NCI-H526 treated with DMSO at 0.1 percent for 48 hours (cell line): ENCODE results near the gene NACC1.
A peak's percentile ranks its signal among the peaks of the same experiment; 100 is the strongest.

ENCODE experiments used
- DNase-seq: peaks from one replicate; lab custom pipeline; 2025; lab: John Stamatoyannopoulos, UW

Gene NACC1

DNA sequence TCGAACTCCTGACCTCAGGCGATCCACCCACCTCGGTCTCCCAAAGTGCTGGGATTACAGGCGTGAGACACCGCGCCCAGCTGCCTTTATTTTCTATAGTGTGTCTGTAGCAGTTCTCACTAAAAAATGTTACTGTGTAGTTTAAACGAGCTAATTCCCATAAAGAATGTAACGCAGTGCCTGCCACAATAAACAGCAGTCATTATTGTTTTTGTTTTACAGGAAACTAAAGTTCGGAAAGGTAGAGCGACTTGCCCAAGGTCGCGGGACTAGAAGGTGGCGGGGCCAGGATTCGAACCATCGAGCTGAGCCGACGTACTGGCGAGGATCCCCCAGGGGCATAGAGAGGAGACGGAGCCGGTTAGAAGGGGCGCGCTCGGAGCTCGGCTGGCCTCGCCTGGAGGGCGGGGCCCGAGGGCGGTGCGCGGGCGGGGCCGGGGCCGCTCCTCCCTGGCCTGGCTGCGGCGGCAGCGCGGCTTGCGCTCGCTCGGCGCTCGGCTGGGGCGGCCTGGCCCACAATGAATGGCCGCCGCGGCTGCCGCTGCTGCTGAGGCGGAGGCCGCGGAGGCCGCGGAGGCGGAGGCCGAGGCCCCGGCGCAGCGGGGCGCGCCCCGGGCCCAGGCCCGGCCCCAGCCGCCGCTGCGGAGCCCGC lies at the start of gene NACC1:
TSS of gene NACC1 (plus strand) at position 493 of the 652 bp plus-strand sequence. CDS start 16,944 bp downstream, outside the sequence.
- peak; percentile 54 for DNase-seq

DNA sequence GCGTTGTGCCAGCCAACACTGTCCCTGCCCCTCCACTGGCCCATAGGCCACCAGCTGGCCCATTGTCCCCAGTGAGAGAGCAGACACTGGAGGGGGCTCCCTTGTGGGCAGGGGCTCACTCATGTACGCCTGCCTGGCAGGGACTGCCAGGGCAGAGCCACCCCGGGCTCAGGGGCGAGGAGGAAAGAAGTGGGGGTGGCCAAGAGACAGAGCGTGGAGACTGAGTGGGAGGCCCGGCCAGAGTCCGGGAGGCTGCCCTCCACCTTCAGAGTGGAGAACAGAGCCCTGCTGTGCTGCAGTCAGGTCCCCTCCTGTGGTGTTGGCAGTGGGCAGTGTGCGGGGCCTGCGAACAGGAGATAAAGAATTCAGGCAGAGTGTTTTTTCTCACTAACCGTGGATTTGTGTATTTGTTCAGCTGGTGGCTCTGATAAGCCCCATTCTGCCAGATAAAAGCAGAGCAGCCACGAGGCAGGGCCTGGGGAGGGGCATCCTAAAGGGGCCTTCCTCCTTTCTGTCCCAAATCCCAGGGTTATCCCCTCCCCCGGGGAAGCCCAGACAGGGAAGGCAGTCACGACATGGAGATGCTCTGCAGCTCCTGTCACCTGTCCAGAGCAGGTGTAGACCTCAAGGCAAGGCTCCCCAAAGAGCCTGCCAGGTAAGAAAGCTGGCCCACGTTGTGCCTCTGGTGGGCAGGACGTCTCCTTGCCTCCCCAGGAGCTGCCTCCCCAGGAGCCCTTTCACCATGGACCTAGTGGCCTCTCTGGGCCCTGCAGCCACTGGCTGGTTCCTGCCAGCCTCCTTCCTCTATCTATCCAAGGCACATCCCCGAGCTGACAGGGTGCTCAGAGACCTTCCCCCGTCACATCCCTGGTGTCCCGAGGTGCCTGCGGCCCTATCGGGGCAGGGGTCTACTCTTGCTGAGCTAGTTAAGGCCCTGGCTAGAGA lies 48.4 kb upstream of the NACC1 start:
- no peak for DNase-seq

DNA sequence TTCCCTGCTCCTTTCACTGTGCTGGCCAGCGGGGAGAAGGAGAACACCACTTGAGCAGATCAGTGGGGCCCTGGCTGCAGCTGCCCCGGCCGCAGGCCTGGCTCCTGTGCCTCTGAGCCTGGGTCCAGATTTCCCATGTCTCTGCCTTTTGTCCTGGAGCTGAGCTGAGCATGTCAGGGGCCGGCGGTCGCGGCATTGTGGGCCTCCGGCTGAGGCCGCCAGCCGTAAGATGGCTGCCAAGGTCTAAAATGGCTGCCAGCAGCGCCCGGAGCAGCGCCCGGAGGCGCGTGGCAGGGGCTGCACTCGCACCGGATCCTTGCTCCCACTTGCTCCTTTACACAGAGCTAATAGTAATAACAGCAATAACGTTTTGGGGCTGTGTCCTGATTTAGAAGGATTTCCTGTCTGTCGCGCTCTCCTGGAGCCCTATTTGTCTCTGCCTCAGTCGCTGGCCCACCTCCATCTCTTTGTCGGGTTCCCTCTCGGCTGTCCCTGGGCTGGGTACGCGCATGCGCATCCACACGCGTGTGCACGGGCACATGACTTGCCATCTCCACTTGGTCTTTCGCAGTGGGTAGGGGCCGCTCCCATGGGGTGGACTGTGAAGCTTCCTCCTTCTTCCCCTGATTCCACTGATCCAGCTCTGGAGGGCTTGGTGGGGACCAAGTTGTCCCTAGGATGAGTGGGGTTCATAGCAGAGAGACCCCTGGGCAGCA lies 47.5 kb upstream of the NACC1 start:
- no peak for DNase-seq

DNA sequence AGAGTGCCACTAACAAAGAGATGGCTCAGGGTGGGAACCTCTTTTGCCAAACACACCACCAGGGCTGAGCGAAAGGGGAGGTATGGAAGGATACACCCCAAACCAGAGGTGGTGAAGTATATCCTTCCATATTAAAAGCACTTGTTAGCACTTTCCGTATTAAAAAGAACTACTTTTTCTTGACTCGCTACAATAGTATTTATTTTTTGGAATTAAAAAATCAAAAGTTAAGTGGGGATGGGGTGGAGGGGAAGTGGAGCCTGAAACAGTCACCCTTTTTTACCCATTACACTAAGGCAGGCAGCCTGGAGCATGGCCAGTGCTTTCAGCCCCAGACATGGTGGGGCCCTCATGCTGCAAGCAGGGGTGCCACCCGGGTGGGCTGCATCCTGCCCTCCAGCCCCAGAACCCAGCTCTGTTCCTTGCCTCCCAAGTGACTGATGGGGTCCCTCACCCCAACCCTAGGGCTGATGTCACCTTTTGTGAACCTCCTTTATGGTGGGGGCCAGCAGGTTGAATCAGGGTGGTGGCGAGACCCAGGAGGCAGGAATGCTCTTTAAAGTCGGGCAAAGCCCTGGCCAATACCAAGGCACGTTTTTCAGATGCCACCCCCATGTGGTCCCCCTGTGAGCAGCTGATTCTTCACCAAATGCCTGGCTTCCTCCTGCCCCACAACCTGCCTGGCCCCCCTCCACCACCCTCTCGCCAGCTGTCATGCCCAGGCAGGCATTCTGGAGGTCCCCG lies 46.4 kb upstream of the NACC1 start:
- no peak for DNase-seq

DNA sequence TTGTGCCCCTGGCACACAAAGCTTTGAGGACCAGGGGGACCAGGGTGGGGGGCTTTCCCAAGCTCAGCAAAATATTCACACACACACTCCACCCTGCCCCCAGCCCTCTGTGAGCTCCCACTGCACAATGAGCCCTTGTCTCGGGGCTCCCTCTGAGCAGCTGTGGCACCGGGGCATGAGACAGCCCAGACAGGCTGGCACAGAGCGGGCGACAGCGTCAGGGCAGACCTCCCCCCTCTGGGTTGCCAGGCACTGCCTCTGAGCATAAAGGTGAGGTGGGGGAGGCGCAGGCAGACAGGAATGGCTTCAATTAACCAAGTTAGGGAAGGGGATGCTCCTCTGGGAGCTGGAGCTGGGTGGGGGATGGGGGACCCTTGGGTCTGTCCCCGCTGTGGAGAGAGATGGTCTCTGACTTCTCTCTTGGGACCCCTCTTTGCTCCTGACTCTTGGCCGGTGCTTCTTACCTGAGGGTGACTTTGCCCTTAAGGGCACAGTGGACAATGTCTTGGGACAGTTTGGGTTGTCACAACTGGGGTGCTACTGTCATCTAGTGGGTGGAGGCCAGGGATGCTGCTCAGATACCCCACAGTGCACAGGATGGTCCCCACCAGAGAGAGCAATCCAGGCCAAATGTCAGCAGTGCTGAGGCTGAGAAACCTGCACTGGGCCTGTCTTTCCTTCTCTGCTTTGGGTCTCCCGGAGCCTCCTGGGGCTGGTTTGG lies 45.7 kb upstream of the NACC1 start:
- no peak for DNase-seq

DNA sequence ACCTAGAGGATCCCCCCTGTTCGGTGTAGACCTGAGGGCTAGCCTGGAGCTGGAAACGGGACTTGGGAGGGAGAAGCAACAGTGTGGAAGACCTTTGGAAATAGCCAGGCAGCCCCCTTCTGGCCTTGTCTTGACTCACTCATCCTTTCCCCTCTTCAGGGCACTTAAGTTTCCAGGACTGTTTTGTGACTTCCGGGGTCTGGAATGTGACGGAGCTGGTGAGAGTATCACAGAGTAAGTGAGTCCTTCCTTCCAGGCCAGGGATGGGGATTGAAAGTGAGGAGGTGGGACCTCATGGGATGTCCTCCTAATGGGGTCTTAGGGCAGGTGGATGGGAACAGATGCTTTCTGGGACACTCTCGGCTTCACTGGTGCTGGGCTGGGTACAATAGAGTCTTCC lies 44.8 kb upstream of the NACC1 start:
- DNase-seq: no peak

DNA sequence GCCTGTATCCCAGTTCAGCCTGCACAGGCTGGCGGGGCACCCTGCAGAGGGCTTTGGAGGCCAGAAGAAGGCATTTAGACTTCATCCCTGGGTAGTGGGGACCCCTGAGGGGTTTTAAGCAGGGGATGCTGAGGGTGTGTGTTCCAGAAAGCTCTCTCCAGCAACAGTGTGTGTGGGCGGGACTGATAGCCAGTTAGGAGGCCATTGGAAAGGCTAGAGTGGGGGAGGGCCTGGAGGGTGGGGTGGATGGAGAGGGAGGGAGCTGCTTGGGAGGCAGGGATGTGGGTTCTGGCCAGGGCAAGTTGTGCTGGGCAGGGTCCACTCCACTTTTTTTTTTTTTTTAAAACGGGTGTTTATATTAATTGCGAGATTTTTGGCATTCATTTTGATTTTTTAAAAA lies 43.7 kb upstream of the NACC1 start:
- no peak for DNase-seq

DNA sequence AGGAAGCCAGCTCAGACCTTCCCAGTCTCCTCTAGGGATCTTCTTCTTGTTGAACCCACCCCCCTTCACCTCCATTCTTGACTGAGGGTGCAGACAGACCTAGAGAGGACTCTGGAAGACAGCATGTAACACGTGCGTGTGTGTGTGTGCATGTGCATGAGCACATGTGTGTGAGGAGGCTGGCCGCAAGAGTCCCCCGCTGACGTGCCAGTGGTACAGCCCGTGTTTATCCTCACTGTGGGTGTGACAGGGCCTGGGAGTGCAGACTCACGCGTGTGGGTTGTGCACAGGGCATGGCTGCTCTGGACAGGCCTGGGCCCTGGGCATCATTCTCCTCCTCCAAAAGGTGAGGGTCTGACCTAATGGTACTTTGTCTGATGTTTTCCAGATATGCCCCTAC lies 41.7 kb upstream of the NACC1 start:
- DNase-seq: no peak

DNA sequence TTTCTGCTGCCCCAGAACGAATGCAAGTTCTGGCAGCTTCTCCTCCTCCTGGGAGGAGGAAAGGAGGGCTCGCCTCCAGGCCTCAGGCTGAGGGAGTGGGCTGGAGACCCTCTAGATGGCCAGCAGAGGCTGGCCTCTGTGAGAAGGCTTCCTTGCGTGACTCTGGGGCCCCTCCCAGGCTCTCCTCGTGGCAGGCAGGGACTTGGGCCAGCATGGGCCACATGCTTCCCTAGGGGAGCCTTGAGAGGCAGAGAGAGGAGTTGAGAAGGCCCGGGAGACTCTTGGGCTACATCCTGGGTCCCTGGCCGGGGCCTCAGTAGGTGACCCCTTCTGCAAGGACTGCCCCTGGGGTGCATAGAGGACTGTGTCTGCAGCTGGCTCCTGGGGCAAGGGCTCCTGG lies 41.3 kb upstream of the NACC1 start:
- DNase-seq: no peak

DNA sequence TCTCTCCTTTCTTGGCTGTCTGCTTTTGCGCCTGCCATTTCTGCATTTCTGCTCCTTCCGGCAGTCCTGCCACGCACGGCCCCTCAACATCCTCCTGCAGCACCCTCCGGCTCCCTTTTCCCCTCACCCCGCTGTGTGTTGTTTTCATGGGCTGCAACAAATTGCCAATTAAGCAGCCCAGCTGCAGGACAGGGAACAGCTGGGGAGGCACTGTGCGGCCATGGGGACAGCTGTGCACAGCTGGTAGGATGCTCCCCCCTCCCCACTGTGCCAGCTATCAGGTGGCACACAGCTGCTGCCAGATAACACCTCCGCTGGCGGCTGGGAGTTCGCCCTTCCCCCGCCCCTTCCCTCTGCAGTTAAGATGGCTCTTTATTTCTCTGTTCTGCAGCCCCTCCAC lies 40.8 kb upstream of the NACC1 start:
- DNase-seq: no peak

DNA sequence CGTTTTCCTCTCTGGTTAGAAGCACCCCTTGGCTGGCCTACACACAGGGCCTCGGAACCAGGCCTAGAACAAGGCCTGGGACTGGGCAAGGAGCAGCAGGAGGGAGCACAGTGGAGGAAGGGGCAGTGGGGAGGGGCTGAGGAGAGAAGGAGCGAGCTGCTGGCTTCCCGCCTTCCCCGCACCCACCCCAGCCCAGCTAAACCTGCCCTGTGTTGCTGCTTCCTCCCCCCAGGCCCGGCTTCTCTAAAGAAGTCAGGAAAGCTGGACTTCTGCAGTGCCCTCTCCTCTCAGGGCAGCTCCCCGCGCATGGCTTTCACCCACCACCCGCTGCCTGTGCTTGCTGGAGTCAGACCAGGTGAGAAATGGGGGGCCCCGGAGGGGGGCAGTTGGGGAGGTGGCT lies 39.7 kb upstream of the NACC1 start:
- no peak for DNase-seq

DNA sequence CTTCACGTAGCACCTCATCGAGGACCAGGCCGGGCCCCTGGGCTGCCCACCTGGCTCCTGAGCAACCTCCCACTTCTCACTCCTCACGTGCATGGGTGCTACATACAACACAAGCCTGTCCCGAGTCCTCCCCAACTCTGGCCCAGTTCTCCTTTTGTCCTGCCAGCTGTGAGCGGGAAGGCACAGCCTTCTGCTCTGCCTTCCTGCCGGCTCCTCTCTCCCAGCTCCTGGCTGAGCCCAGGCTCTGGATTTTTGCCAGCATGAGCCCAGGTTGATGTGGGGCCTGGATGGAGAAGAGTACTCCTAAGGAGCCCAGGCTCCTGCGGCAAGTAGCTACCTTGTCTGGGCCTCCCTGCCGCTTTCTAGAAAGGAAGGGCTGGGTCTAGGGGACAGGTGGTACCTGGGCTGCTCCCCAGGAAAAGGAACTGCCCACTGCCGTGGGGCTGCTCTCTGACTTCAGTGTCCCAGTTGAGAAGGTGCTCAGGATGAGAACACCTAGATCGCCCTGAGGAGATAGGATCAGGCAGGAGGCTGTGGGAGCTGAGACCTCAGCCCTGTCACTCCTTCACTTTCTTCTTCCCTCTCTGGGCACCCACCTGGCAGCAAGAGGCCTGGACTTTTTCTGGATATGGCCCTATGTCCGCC lies 39.0 kb upstream of the NACC1 start:
- DNase-seq: no peak

DNA sequence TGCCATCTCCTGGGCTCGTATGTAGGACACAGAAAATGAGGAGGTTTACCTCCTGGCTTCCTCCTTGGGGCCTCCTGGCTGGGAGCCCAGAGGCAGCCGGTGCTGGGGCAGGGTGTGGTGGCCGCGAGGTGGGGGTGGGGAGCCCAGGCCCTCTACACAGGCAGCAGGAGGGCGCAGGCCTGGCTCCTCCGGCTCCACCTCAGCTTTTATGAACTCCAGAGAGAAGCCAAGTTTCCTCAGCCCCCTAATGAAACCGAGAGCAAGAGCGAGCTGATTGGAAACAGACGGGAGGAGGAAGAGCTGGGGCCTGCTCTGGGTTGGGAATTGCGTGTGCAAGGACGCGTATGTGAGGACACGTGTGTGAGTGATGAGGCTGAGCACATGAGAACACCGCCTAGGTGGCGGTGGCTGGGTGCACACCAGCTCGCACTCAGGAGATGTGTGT lies 38.5 kb upstream of the NACC1 start:
- DNase-seq: no peak

DNA sequence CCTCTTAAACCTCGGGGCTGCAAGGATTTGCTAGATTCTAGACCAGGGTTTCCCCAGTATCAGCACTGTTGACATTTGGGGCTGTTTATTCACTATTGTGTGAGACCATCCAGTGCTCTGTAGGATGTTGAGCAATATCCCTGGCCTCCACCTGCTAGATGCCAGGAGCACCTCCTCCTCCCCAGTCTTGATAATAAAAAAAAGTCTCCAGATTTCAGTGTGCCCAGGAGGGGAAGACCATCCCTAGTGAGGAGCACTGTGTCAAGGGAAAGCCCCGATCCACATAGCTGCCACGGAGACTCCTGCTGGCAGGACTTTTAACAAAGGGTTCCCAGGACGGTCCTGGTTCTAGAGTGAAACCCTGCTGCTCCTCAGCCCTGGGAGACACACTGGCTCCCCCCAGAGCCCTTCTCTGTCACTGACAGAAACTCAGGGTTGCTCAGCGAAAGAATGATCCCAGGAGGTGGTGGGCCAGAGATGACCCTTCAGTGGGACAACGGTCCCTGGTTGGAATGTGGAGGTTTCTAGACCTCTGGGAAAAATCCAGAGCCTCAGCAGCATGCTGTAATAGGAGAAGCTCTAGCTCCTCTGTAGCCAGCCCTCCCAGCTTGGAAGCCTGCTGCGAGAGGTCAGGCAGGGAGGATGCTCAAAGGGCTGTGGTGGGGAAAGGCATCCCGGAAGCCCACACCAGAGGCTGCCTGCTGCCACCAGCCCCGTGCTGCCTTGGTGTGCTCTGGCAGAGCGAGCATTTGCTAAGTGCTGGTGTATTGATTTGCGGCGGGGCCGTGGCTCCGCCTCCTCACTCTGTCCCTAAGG lies 35.7 kb upstream of the NACC1 start:
- DNase-seq: no peak

DNA sequence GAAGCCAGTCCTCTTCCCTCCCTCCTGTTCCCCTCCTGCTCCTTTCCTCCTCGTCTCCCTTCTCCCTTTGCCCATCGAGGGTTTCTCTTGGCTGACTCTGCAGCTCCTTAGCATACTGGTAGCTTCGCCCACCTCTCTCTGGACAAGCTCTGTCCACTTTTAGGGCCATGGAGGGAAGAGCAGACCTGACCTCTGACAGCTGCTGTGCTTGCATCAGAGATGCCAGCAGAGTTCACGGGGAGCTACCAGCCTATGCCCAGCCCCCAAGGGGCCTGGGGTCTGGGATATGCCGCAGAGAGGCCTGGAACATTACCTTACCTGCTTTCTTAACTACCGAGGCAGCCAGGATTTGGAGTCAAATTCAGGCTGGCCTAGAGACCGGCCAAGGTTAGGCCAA lies 35.1 kb upstream of the NACC1 start:
- no peak for DNase-seq

DNA sequence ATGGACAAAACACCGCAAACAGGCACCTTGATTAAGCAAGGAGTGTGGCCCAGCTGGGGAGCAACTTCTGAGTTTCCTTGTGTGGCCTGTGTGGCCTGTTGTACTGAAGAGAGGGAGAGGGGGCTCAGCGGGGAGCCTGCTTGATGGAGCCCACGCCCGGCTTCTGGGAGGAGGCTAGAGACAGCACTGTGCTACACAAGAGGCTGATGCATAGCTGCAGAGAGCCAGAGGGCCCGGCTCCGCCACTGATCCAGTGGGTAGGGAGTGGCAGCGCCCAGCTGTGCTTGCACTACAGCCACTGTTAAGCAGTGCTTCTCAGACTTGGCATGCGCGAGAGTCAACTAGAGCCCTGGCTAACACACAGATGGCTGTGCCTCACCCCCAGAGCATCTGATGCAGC lies 34.4 kb upstream of the NACC1 start:
- no peak for DNase-seq

DNA sequence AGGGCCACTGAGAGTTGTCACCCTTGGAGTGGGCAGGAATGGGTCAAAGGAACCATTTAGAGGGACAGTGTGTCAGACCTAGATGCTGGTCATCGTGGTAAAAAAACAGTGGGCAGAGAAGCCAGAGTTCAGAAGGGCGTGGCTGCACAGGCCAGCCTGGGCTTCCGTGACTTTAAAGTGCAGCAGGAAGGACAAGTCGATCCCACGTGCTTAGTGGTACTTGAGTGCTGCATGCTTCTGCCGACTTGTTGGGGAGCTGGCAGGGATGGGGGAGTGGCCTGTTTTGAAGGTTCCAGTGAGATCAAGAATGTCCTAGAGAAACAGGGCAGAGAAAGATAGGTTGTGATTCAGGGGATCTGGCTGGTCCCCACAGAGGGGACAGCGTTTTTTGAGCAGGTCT lies 32.4 kb upstream of the NACC1 start:
- DNase-seq: no peak

DNA sequence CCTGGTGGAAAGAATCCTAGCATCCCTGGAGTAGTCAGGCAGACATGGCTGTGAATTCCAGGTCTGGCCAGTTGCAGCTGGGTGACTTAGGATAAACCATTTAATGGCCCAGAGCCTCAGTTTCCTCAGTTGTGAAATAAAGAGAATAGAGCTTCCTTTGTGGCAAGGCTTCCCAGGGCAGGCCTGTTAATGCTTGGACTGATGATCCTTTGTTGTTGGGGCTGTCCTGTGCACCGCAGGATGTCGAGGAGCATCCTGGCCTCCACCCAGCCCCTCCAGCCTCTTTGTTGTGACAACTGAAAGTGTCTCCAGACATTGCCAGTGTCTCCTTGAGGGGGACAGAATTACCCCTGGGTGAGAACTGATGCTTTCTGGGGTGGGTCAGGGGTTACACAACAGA lies 31.7 kb upstream of the NACC1 start:
- no peak for DNase-seq

DNA sequence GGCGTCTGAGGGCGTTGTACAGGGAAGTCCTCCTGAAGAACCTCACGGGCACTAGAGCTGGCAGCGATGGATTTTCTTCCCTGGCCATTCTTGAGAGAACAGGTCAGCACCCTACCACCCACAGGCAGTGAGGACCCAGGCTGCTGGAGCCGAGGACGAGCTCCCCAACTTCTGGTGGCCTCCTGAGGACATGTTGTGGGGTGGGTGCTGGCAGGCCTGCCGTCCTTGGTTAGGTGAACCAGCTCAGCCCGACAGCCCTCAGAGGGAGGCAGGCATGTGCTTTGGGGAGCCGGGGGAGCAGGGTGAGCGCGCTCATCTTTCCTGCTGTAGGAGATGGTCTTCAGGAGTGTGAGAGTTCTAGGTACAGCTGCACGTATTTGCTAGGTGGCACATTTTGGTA lies 30.8 kb upstream of the NACC1 start:
- DNase-seq: no peak
